HFF-Myc (cell line): ENCODE data around the gene ANO1.

Source experiments
- DNase-seq: peaks from one replicate; pipeline ENCODE4 v3.0.0-alpha.2; 2011; ENCODE audit warnings: low read depth; ENCODE audit errors: extremely low read depth
- H3K4me3 ChIP-seq: replicated peaks from 2 replicates; pipeline ENCODE4 v1.5.1; 2011; ENCODE audit warnings: low read depth, mild to moderate bottlenecking, control low read depth, low read length
- CTCF ChIP-seq: IDR thresholded peaks from 2 replicates; pipeline ENCODE4 v1.5.1; 2012; ENCODE audit warnings: mild to moderate bottlenecking, low read depth, low read length, control low read depth; ENCODE audit errors: missing control alignments

Gene ANO1

DNA sequence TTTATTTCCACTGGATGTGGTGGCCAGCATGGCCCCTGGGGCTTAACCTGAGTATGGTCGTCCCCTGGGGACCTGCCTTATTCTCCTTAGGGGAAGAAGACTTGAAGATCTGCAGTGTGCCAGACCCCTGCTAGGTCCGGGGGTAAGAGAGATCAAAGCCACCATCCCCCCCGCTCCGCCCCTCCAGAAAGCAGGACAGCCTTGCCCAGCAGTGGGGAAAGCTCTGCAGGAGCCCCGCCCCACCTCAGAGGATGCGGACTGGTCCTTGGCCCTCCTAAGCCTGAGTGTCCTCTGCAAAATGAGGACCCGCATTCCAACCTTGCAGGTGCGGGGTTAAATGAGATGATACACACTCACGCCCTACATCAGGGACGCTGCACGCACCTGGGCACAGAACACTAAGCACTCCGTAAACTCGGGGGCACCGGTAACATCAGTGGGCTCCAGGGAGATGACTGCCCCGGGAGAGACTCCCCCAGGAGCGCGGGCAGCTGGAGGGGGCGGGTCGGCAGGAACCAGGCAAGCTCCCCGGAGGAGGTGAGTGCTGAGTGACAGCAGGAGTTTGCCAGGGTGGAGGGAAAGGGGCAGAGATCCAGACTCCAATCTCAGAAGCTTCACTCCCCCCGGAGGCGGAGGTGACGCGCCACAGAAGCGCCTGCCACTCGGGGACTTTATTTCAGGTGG is 564 bp upstream of the ANO1 start:
- no peak for TF ChIP-seq CTCF

DNA sequence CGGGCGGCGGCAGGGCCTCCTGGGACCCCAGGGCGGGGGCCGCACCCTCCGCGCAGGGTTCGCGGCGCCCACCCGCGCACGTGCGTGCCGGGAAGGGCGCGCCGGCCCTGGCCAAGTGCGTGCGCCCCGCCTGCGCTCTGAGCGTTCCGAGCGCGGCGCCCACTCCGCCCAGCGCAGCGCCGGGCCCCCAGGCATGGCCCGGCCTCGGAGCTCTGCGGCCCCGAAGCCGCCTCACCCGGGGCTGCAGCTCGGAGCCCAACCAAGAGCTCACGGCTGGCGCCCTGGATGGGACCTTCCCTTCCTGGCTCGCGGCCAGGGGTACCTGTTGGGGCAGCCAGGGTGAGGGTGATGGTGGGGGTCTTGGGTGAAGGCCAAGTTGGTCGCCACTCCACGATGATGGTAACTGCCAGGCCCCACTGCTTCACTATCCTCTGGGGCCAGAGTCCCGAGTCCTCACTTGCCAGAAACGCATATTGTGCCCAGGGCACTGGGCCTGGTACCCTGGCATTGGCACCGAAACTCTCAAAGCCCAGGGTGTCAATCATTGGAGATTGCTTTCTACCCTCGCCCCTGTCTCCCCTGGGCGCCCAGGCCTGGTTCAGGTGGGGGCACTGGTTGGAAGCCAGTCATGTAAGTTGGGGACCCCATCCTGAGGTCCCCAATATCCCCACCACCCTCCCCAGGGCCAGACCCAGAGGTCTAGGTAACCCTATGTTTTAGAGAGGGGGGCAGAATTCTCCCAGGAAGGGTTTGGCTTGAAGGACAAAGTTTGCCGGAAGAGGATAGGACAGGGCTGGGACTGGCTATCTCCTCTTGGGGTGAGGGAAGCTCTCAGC is 882 bp downstream of the ANO1 start:
- no peak overlapping the region for H3K4me3 ChIP-seq

More for the DNA sequence above, 564 bp upstream of the ANO1 start:
- no peak overlapping the region for H3K4me3 ChIP-seq
- no peak for DNase-seq

GRCh38 chr11:70079691-70080090 is 1.6 kb downstream of the ANO1 start:
- no peak for DNase-seq
- TF ChIP-seq CTCF, result no peak
- H3K4me3 ChIP-seq, result no peak overlapping the region

More for the DNA sequence above, 882 bp downstream of the ANO1 start:
- no peak for DNase-seq
- TF ChIP-seq CTCF, result no peak

DNA sequence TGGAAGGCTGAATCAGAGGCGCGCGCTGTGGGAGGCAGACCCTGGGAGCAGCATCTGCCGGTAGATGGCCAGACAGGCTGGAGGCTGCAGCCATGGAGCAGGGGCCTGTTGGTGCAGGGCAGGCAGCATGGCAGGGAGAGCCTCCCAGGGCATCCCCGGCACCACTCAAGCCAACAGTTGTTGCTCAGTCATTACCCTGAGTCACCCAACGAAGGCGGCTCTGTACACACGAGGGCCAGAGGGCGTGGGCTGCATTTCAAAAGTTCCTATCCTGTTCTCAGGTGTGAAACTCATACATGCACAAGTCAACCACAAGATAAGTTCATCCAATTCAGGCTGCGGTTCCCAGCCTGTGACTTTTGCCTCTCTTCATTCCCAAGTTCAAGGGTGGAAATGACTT is 2.6 kb downstream of the ANO1 start:
- no peak for TF ChIP-seq CTCF
- H3K4me3 ChIP-seq, result no peak overlapping the region
- no peak for DNase-seq

- no peak for TF ChIP-seq CTCF
Measured at GRCh38 chr11:70082829-70083228, 4.7 kb downstream of the ANO1 start.

GRCh38 chr11:70084046-70084984 is 6.2 kb downstream of the ANO1 start:
- no peak for DNase-seq
- no peak overlapping the region for H3K4me3 ChIP-seq
- no peak for TF ChIP-seq CTCF

More at GRCh38 chr11:70082829-70083228, 4.7 kb downstream of the ANO1 start:
- no peak overlapping the region for H3K4me3 ChIP-seq
- no peak for DNase-seq
